Stimulated activated CD4-positive, alpha-beta T cell treated with anti-CD3 and anti-CD28 coated beads, TNF-alpha, amount 100 ng/mL, for 24 hours (primary cell): ENCODE results near the gene DLX2.
"Not testable (repeated sequence)": the region's sequence is repeated elsewhere in the genome, so short reads cannot be mapped to it uniquely, and the experiment has no call there.

ENCODE experiments used
- DNase-seq, 3 experiments: peaks; one replicate each; pipeline ENCODE4 v3.0.0-alpha.2; 2020; ENCODE audit warnings: low read depth in 3 of 3

The DLX2 gene

GRCh38 chr2:172083628-172084394 is 18.9 kb downstream of the DLX2 start:
- DNase-seq = no peak

GRCh38 chr2:172082944-172083627 is 19.6 kb downstream of the DLX2 start:
- DNase-seq = no peak

- no peak for DNase-seq
Measured at GRCh38 chr2:172082105-172082943, 20.4 kb downstream of the DLX2 start.

DNA sequence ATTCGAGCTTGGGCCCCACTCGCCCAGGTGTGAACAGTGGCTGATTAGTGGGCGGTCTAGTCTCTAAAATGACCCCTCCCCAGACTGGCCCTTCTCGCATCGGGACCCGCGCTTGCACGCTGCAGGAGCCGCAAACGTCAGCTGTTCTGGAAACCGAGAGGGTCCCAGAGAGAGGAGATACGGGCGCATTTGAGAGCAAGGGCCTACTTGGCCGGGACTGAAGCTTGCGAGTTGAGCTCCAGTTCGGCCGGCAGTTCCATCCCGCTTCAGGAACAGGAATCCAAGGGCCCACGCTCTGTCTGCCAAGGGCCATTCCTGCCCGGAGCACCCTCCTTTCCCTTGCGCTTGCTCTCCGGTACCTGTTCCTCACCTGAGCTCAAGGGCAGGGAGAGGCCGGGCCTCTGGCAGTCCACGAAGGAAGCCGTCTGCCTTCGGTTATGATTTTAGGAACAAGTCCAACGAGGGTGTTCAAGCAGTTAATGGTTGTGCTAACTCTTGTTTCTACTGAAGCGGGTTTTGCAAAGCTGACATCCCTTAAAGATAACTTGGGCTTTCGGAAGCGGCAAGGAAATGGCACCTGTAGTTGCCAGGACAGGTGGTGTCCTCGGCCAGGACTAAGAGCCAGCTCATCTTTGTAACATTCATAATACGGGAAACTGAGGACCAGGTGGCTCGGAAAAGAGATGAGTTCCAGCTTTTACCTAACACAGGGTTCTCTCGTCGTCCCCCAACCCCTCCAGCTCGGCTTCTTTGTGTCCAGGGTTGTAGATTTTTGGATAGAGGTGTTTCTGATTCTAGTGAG is 21.3 kb downstream of the DLX2 start:
- no peak for DNase-seq

DNA sequence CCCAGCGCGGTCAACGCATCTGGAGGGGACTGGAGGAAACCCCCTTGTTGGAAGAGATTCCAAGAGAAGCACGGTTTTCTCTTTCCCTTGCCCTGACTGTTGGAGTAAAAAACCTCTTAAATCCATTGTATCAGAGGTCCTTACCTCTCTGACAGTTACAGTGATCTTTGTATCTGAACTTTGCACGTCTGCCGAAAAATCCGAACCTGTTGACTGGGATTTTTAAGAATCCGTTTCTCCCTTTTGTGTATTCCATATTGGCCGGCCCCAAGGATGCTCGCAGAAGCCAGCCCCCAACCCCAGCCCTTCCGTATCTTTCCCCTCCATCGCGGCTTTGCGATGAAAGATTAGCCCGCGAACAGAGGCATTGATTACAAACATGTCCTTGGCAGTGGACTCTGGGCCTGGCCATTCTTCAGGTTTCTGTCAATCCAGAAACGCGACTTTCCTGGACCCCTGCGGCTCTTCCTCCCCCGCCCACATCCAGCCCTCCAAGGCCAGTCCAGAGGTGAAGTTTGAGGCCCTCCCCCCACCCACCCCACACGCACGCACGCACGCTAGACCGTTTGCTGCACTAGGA is 22.0 kb downstream of the DLX2 start:
- DNase-seq = no peak

DNA sequence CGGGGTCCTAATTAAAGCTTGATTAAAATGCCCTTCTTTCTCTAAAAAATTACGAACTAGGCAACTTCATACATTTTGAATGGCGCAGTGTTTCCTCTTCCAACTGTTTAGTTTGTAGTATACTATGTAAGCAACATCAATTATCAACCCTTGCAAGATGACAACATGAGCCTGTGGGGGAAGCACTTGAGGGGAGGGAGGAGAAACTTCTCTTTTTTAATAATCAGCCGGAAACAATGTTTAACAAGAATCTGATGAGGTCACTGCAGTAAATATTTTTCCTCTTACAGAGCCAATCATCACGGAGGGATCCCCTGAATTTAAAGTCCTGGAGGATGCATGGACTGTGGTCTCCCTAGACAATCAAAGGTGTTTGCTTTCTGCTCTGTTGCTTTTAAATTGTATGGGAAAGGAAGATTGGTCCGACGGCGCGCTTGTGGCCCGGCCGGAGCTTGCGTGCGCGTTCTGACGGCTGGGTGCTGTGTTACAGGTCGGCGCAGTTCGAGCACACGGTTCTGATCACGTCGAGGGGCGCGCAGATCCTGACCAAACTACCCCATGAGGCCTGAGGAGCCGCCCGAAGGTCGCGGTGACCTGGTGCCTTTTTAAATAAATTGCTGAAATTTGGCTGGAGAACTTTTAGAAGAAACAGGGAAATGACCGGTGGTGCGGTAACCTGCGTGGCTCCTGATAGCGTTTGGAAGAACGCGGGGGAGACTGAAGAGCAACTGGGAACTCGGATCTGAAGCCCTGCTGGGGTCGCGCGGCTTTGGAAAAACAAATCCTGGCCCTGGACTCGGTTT is 22.7 kb downstream of the DLX2 start:
- no peak for DNase-seq

- no peak for DNase-seq
Measured at GRCh38 chr2:172079416-172079815, 23.3 kb downstream of the DLX2 start.

GRCh38 chr2:172074254-172074653 is 28.4 kb downstream of the DLX2 start:
- DNase-seq = no peak

DNA sequence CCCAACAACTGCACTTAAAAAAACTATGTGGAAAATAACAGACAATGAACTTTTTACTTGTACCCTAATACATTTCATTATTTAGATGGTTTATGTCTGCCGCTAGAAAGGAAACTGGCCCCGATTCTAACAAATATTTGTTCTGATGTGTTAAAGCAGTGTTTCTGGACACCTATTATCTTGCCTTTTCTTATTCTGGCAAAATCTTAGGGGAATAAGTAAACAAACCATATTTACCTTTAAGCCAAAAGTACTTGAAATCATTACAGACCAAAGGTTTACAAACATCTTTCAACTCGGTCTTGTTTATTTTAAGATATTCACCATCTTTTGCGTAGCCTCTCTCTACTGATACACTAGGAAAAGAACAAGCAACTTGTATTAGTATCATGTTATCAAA is 29.2 kb downstream of the DLX2 start:
- no peak for DNase-seq

DNA sequence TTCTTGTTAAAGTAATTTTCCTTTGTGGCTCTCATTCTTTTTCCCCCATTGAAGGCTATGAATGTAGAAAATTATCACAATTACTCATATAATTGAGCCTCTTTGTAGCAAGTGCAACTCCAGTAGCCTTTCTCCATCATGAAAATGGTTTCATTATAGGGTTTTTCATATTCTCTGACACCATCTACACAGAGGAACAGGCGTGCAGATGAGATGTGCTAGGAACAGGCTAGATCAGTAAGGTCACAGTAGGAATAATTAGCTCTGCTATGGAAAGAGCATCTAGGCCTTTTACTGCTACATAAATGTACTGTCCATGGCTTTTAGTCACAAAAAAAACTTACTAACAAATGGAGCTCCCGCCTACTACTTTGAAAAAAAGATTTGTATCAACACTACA is 30.0 kb downstream of the DLX2 start:
- no peak for DNase-seq

DNA sequence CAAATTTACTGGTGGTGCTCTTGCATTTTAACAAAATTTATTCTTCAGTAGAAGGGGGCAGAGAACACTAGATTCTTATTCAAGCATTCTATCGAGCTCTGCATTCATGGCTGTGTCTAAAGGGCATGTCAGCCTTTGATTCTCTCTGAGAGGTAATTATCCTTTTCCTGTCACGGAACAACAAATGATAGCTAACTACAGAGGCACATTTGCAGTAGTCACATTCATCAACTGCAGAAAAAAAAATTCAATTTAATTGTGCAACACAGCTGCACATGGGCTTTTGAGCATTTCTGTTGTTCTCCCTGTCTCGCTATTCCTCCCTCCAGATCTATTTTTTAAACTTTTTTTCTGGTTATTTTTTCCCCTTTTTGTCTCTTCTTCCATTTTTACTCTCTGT is 30.4 kb downstream of the DLX2 start:
- no peak for DNase-seq

DNA sequence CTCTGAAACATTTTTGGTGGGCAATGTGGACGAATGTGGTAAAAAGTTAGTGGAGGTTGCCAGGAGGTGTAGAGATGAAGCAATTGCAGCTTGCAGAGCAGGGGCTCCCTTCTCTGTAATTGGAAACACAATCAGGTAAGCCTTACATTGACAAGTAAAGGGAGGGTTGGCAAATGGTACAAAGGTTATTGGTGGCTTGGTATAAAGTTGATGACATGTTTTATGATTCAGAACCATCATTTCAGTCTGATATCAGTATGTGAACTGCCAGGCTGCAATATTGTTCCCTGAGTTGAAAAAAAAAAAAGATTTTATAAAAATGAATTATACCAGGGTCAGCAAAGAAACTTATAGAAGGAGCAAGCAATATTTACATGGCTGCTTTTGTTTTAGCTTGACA is 31.8 kb downstream of the DLX2 start:
- DNase-seq = no peak

DNA sequence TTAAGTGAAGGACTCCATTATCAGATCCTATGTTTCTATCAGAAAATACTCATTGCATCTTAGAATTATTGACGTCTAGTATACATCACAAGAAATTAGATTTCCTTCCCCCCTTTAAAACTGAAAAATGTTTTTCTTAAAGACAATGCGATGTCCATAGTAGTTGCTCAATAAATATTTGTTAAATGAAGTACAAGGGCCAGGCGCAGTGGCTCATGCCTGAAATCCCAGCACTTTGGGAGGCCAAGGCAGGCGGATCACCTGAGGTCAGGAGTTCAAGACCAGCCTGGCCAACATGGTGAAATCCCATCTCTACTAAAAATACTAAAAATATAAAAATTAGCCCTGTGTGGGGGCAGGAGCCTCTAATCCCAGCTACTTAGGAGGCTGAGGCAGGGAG is 34.8 kb downstream of the DLX2 start:
- not testable (repeated sequence) for DNase-seq

- DNase-seq = no peak
Measured at GRCh38 chr2:172066394-172066886, 36.3 kb downstream of the DLX2 start.

- DNase-seq = no peak
Measured at GRCh38 chr2:172065111-172065510, 37.6 kb downstream of the DLX2 start.

GRCh38 chr2:172063446-172063845 is 39.3 kb downstream of the DLX2 start:
- DNase-seq = no peak

- DNase-seq = no peak
Measured at GRCh38 chr2:172062402-172063004, 40.2 kb downstream of the DLX2 start.

DNA sequence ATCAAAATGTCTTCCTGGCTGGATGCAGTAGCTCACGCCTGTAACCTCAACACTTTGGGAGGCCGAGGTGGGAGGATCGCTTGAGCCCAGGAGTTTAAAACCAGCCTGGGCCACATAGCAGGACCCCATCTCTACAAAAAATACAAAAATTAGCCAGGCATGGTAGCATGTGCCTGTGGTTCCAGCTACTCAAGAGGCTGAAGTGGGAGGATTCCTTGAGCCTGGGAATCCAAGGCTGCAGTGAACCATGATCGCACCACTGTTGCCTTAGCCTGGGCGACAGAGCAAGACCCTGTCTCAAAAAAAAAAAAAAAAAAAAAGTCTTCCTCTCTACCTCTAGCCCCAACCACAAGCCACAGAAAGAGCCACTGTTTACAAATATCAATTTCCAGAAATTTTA is 42.6 kb downstream of the DLX2 start:
- not testable (repeated sequence) for DNase-seq

DNA sequence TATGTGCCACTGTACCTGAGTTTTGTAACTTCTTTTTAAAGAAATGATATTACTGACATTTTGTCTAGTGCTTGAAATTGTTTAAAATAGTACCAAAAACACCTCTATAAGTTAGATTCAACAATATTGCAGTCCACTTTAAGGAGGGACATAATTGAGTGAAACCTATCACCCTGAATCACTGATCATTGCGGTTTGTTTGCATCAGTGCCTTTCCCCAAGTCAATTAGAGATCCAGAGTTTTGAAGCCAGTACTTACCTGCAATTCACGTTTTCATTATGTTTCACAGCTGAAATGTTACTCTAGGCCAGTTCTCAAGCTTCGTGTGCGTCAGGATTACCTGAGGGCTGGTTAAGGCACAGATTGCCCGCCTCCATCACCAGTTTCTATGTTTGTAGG is 44.0 kb downstream of the DLX2 start:
- DNase-seq = no peak

- DNase-seq = no peak
Measured at GRCh38 chr2:172056293-172056692, 46.4 kb downstream of the DLX2 start.
